ENCODE measurements around the gene TNN. TPM values are rescaled to one million over a fixed set of nuclear protein-coding genes. Genes with fewer than 3 reads are reported as not detected.

TNN gene
- total RNA-seq, 1 experiment from 2014 or later: 0.11 TPM

GRCh38 chr1:175116903-175117302 is 49.3 kb downstream of the TNN start:
- no CpG with 5 or more reads among the region's 11 CpGs for WGBS (ENCODE audit: extremely low coverage, insufficient read length, low lambda C conversion rate)
- Histone ChIP-seq H2AFZ (ENCODE audit: low read length) (no peak overlapping the region), H2BK120ac (ENCODE audit: low read depth, low read length, poor library complexity, severe bottlenecking) (no peak overlapping the region), H3K18ac (ENCODE audit: insufficient read length, low read depth, low read length) (no peak overlapping the region), H3K27ac (ENCODE audit: insufficient read length, low read depth, low read length) (no peak overlapping the region), H2BK20ac (ENCODE audit: low read depth, low read length, poor library complexity, severe bottlenecking) (no peak overlapping the region), H3K79me1 (ENCODE audit: insufficient read depth, low read depth, low read length, poor library complexity, severe bottlenecking) (no peaks in the 10 kb centered on the region), H3K23me2 (ENCODE audit: insufficient read length, low read depth, low read length, poor library complexity, severe bottlenecking) (no peaks in the 10 kb centered on the region), H3K9me3 (ENCODE audit: control insufficient read depth, low read depth, low read length) (no peaks in the 10 kb centered on the region), H3K27me3 (ENCODE audit: insufficient read depth, low read length) (no peaks in the 10 kb centered on the region), H2AK5ac (ENCODE audit: insufficient read length, low read length) (no peak overlapping the region), H2BK15ac (ENCODE audit: low read depth, low read length) (no peak overlapping the region), H4K8ac (replicated peaks; ENCODE audit: insufficient read length, low read depth, low read length) (no peak overlapping the region), H4K91ac (ENCODE audit: insufficient read length, low read depth, low read length) (no peak overlapping the region), H3K4me2 (ENCODE audit: insufficient read depth, insufficient read length, low read length) (no peak overlapping the region), H3K56ac (ENCODE audit: insufficient read length, low read depth, low read length) (no peak overlapping the region), H3K4me1 (ENCODE audit: insufficient read depth, low read length) (no peaks in the 10 kb centered on the region), H4K5ac (ENCODE audit: insufficient read length, low read depth, low read length) (no peak overlapping the region), H2BK12ac (ENCODE audit: insufficient read length, low read depth, low read length) (no peak overlapping the region), H2BK5ac (ENCODE audit: insufficient read length, low read length) (no peak overlapping the region), H3K9ac (ENCODE audit: extremely low read depth, insufficient read length, low read length) (no peak overlapping the region), H3K14ac (ENCODE audit: insufficient read depth, low read length) (no peak overlapping the region), H3K23ac (ENCODE audit: insufficient read length, low read depth, low read length) (no peak overlapping the region), H3T11ph (ENCODE audit: low read length) (no peak overlapping the region), H3K4ac (ENCODE audit: low read depth, low read length) (no peak overlapping the region), H4K20me1 (ENCODE audit: control insufficient read depth, insufficient read depth, insufficient read length) (no peaks in the 10 kb centered on the region), H3K79me2 (ENCODE audit: insufficient read depth, low read length) (no peaks in the 10 kb centered on the region)
- Mint-ChIP-seq H3K27me3 (ENCODE audit: low read depth) (no peaks in the 10 kb centered on the region), H3K36me3 (ENCODE audit: insufficient read depth in 1 of 3, low read depth in 3 of 3) (peaks cover 0 to 3% (median 2%) of the 10 kb centered on the region in 3 experiments; a peak in 3 of 7 replicates), H3K4me3 (no peak overlapping the region), H3K4me1 (no peaks in the 10 kb centered on the region), H3K9me3 (peaks cover 14% of the 10 kb centered on the region in 2 experiments), H3K27ac (no peak overlapping the region)
- TF ChIP-seq CTCF (conservative IDR thresholded peaks at IDR 0.05): peak; percentile 19; the same call in 1 of the 3 replicates
- peak; percentile 40 for DNase-seq
